ENCODE measurements around the gene FRY.

GRCh38 chr13:32323912-32324311, 292.3 kb downstream of the FRY start:
- TF ChIP-seq, protein P1, sequence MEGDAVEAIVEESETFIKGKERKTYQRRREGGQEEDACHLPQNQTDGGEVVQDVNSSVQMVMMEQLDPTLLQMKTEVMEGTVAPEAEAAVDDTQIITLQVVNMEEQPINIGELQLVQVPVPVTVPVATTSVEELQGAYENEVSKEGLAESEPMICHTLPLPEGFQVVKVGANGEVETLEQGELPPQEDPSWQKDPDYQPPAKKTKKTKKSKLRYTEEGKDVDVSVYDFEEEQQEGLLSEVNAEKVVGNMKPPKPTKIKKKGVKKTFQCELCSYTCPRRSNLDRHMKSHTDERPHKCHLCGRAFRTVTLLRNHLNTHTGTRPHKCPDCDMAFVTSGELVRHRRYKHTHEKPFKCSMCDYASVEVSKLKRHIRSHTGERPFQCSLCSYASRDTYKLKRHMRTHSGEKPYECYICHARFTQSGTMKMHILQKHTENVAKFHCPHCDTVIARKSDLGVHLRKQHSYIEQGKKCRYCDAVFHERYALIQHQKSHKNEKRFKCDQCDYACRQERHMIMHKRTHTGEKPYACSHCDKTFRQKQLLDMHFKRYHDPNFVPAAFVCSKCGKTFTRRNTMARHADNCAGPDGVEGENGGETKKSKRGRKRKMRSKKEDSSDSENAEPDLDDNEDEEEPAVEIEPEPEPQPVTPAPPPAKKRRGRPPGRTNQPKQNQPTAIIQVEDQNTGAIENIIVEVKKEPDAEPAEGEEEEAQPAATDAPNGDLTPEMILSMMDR (IDR thresholded peaks at IDR 0.05): no peak
- no peak for TF ChIP-seq POLR2A (IDR thresholded peaks at IDR 0.05)
